ENCODE results near the gene ITIH4.

The ITIH4 gene

GRCh38 chr3:52793702-52794611 is 36.5 kb downstream of the ITIH4 start:
- H3K4me1 ChIP-seq (ENCODE audit: insufficient read depth, low read length): no peaks in the 10 kb centered on the region
- H3K9ac ChIP-seq (ENCODE audit: low read depth, low read length): no peak overlapping the region
- H3K9me3 ChIP-seq (ENCODE audit: insufficient read depth, low read depth, low read length): no peaks in the 10 kb centered on the region
- no peak overlapping the region for H3K4me3 ChIP-seq (ENCODE audit: low read length)
- no peaks in the 10 kb centered on the region for H3K27me3 ChIP-seq (ENCODE audit: insufficient read depth, low read length)
- no peak overlapping the region for H3K27ac ChIP-seq (ENCODE audit: low read length)
- no peaks in the 10 kb centered on the region for H3K36me3 ChIP-seq (ENCODE audit: insufficient read depth, low read depth, low read length)

DNA sequence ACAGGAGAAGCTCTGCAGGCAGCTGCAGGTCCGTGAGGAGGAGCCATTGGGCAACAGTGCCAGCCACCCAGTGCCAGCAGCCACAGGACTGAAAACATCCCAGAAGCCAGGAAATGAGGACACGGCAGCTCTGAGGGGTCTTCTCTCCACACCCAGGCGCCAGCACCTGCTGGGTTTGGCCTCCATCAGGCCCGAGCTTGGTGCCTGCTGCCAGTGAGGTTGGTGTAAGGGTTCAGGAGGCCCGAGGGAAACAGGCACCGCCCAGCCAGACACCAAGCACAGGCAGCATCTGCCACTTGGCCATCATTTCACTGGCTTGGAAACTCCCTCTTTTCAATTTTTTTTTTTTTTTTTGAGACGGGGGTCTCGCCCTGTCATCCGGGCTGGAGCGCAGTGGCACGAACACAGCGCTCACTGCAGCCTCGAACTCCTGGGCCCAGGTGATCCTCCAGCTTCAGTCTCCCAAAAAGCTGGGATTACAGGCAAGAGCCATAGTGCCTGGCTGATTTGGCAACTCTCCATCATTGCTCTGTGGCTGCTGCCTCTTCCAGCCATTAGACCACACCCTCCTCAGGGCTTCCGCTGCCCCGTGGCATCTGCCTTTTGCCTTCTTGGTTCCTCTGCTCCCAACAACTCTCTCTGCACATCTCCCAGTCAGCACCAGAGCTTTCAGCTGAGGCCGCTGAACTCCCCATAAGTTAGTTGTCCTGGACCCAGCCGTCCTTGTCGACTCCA is 37.3 kb downstream of the ITIH4 start:
- Histone ChIP-seq H3K4me3 (ENCODE audit: low read length) (no peak overlapping the region), H3K4me1 (ENCODE audit: insufficient read depth, low read length) (no peaks in the 10 kb centered on the region), H3K27ac (ENCODE audit: low read length) (no peak overlapping the region), H3K27me3 (ENCODE audit: insufficient read depth, low read length) (no peaks in the 10 kb centered on the region), H3K9ac (ENCODE audit: low read depth, low read length) (no peak overlapping the region), H3K36me3 (ENCODE audit: insufficient read depth, low read depth, low read length) (no peaks in the 10 kb centered on the region), H3K9me3 (ENCODE audit: insufficient read depth, low read depth, low read length) (no peaks in the 10 kb centered on the region)

- Histone ChIP-seq H3K36me3 (ENCODE audit: insufficient read depth, low read depth, low read length) (no peaks in the 10 kb centered on the region), H3K4me1 (ENCODE audit: insufficient read depth, low read length) (no peaks in the 10 kb centered on the region), H3K9me3 (ENCODE audit: insufficient read depth, low read depth, low read length) (no peaks in the 10 kb centered on the region), H3K9ac (ENCODE audit: low read depth, low read length) (no peak overlapping the region), H3K27me3 (ENCODE audit: insufficient read depth, low read length) (no peaks in the 10 kb centered on the region), H3K4me3 (ENCODE audit: low read length) (no peak overlapping the region), H3K27ac (ENCODE audit: low read length) (no peak overlapping the region)
These were observed 38.1 kb downstream of the ITIH4 start for GRCh38 chr3:52792413-52792812.

- Histone ChIP-seq H3K4me3 (ENCODE audit: low read length) (no peak overlapping the region), H3K9me3 (ENCODE audit: insufficient read depth, low read depth, low read length) (no peaks in the 10 kb centered on the region), H3K36me3 (ENCODE audit: insufficient read depth, low read depth, low read length) (no peaks in the 10 kb centered on the region), H3K27me3 (ENCODE audit: insufficient read depth, low read length) (no peaks in the 10 kb centered on the region), H3K27ac (ENCODE audit: low read length) (no peak overlapping the region), H3K4me1 (ENCODE audit: insufficient read depth, low read length) (no peaks in the 10 kb centered on the region), H3K9ac (ENCODE audit: low read depth, low read length) (no peak overlapping the region)
These were observed 38.5 kb downstream of the ITIH4 start for GRCh38 chr3:52791928-52792327.

GRCh38 chr3:52791366-52791765 is 39.1 kb downstream of the ITIH4 start:
- no peak overlapping the region for H3K9ac ChIP-seq (ENCODE audit: low read depth, low read length)
- H3K9me3 ChIP-seq (ENCODE audit: insufficient read depth, low read depth, low read length): no peaks in the 10 kb centered on the region
- no peak overlapping the region for H3K27ac ChIP-seq (ENCODE audit: low read length)
- no peaks in the 10 kb centered on the region for H3K4me1 ChIP-seq (ENCODE audit: insufficient read depth, low read length)
- no peaks in the 10 kb centered on the region for H3K27me3 ChIP-seq (ENCODE audit: insufficient read depth, low read length)
- H3K36me3 ChIP-seq (ENCODE audit: insufficient read depth, low read depth, low read length): no peaks in the 10 kb centered on the region
- no peak overlapping the region for H3K4me3 ChIP-seq (ENCODE audit: low read length)

- Histone ChIP-seq H3K9ac (ENCODE audit: low read depth, low read length) (no peak overlapping the region), H3K9me3 (ENCODE audit: insufficient read depth, low read depth, low read length) (no peaks in the 10 kb centered on the region), H3K36me3 (ENCODE audit: insufficient read depth, low read depth, low read length) (no peaks in the 10 kb centered on the region), H3K4me3 (ENCODE audit: low read length) (no peak overlapping the region), H3K27me3 (ENCODE audit: insufficient read depth, low read length) (no peaks in the 10 kb centered on the region), H3K4me1 (ENCODE audit: insufficient read depth, low read length) (no peaks in the 10 kb centered on the region), H3K27ac (ENCODE audit: low read length) (no peak overlapping the region)
These were observed 39.7 kb downstream of the ITIH4 start for GRCh38 chr3:52790741-52791140.

DNA sequence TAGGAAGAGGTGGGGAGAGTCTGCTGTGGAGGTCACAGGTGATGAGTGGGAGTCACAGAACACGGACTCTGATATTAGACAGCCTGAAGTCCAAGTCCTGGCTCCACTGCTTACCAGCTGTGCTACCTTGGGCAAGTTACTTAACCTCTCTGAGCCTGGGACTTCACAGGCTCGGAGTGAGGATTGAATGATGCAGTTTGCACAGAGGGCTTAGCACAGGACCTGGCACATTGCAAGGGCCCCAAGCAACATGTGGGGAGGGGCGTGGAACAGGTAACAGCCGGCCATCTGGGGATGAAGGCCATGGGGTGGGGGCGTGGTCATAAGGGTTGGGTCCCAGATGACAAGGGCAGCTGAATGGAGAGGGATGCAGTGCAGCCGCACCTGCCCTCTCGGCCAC is 40.1 kb downstream of the ITIH4 start:
- no peaks in the 10 kb centered on the region for H3K27me3 ChIP-seq (ENCODE audit: insufficient read depth, low read length)
- H3K9ac ChIP-seq (ENCODE audit: low read depth, low read length): no peak overlapping the region
- no peaks in the 10 kb centered on the region for H3K9me3 ChIP-seq (ENCODE audit: insufficient read depth, low read depth, low read length)
- H3K27ac ChIP-seq (ENCODE audit: low read length): no peak overlapping the region
- H3K36me3 ChIP-seq (ENCODE audit: insufficient read depth, low read depth, low read length): no peaks in the 10 kb centered on the region
- H3K4me3 ChIP-seq (ENCODE audit: low read length): no peak overlapping the region
- no peaks in the 10 kb centered on the region for H3K4me1 ChIP-seq (ENCODE audit: insufficient read depth, low read length)

DNA sequence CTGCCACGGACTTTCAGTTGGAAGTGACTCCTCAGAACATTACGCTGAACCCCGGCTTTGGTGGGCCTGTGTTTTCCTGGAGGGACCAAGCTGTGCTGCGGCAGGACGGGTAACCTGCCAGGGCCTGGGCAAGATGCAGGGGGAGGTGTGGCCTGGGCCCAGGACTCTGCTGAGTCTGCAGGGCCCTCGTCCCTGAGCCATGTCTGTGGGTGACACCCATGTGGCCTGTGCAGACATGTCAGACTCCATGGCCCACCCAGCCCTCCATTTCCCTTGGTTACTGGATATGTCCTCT is 40.8 kb downstream of the ITIH4 start:
- no peaks in the 10 kb centered on the region for H3K4me1 ChIP-seq (ENCODE audit: insufficient read depth, low read length)
- no peak overlapping the region for H3K9ac ChIP-seq (ENCODE audit: low read depth, low read length)
- no peak overlapping the region for H3K4me3 ChIP-seq (ENCODE audit: low read length)
- H3K27me3 ChIP-seq (ENCODE audit: insufficient read depth, low read length): no peaks in the 10 kb centered on the region
- no peaks in the 10 kb centered on the region for H3K36me3 ChIP-seq (ENCODE audit: insufficient read depth, low read depth, low read length)
- H3K27ac ChIP-seq (ENCODE audit: low read length): no peak overlapping the region
- H3K9me3 ChIP-seq (ENCODE audit: insufficient read depth, low read depth, low read length): no peaks in the 10 kb centered on the region

DNA sequence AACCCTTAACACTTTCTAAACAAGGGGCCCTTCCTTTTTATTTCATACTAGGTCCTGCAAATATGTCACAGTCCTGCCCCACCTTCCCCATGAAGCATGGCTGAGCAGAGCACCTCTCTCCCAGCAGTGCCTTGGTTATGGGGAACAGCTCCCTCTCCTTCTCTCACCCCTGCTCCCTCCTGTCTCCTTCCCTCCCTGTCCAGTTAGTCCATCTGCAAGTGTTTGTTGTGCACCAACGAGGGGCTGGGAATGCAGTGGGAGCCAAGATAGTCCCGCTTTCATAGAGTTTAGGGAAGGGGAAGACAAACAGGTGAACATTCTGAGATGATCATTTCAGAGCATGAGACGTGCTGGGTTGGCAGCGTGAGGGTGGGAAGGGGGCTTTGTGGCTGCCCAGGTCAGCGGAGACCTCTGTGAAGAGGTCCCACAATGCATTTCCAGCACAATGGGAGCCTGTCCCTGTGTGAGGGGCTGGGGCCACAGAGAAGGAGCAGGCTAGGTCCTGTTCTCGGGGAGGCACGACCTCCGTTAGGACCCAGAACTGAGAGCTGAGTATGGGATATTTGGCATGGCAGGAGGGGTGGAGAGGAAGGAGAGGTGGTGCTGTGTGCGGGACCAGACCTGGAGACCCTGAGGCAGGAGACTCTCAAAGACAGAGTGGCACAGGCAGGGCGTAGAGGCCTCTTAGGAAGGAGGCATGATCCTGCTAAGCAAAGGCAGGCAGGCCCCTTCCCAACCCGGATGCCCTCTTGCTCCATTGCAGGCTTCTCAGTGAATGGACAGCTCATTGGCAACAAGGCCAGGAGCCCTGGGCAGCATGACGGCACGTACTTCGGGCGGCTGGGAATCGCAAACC is 41.4 kb downstream of the ITIH4 start:
- Histone ChIP-seq H3K4me3 (ENCODE audit: low read length) (no peak overlapping the region), H3K4me1 (ENCODE audit: insufficient read depth, low read length) (no peaks in the 10 kb centered on the region), H3K9me3 (ENCODE audit: insufficient read depth, low read depth, low read length) (no peaks in the 10 kb centered on the region), H3K36me3 (ENCODE audit: insufficient read depth, low read depth, low read length) (no peaks in the 10 kb centered on the region), H3K27ac (ENCODE audit: low read length) (no peak overlapping the region), H3K27me3 (ENCODE audit: insufficient read depth, low read length) (no peaks in the 10 kb centered on the region), H3K9ac (ENCODE audit: low read depth, low read length) (no peak overlapping the region)

- Histone ChIP-seq H3K4me1 (ENCODE audit: insufficient read depth, low read length) (no peaks in the 10 kb centered on the region), H3K9me3 (ENCODE audit: insufficient read depth, low read depth, low read length) (no peaks in the 10 kb centered on the region), H3K4me3 (ENCODE audit: low read length) (no peak overlapping the region), H3K27me3 (ENCODE audit: insufficient read depth, low read length) (no peaks in the 10 kb centered on the region), H3K27ac (ENCODE audit: low read length) (no peak overlapping the region), H3K9ac (ENCODE audit: low read depth, low read length) (no peak overlapping the region), H3K36me3 (ENCODE audit: insufficient read depth, low read depth, low read length) (no peaks in the 10 kb centered on the region)
These were observed 42.5 kb downstream of the ITIH4 start for GRCh38 chr3:52787672-52788625.

DNA sequence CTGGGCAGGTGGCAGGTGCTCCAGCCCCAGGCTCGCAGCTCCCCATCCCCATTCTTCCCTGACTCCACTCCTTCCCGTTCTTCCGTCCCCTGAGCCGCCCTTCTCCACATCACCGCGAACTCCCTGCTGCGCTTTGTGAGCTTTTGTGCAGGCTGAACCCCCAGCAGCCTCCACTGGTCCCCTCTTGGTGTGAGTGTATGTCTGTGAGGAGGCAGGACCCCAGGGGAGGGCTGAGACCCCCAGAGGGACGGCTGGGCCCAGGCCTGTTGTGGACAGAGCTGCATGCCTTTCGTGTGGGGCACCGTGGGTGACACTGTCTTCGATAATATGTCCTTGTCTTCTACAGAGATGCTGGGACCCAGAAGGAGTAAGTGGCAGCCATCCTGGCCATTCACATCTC is 43.2 kb downstream of the ITIH4 start:
- no peak overlapping the region for H3K9ac ChIP-seq (ENCODE audit: low read depth, low read length)
- H3K4me3 ChIP-seq (ENCODE audit: low read length): no peak overlapping the region
- no peaks in the 10 kb centered on the region for H3K36me3 ChIP-seq (ENCODE audit: insufficient read depth, low read depth, low read length)
- no peak overlapping the region for H3K27ac ChIP-seq (ENCODE audit: low read length)
- H3K9me3 ChIP-seq (ENCODE audit: insufficient read depth, low read depth, low read length): no peaks in the 10 kb centered on the region
- no peaks in the 10 kb centered on the region for H3K27me3 ChIP-seq (ENCODE audit: insufficient read depth, low read length)
- H3K4me1 ChIP-seq (ENCODE audit: insufficient read depth, low read length): peaks cover 1% of the 10 kb centered on the region; the same call in 1 of the 2 replicates
